Stomach smooth muscle (tissue), 2 donors: ENCODE results near the gene PSME1.

Source experiments
- H3K27ac ChIP-seq: one replicate; pipeline ENCODE4 v1.7.0; 2013; ENCODE audit warnings: mild to moderate bottlenecking, low read length, inconsistent platforms
- H3K27me3 ChIP-seq, 2 donors: one replicate each; pipeline ENCODE4 v1.7.0; 2013; ENCODE audit warnings: low read length in 2 of 2; ENCODE audit not compliant: insufficient read depth in 2 of 2, control insufficient read depth in 1 of 2
- H3K36me3 ChIP-seq, 2 donors: one replicate each; pipeline ENCODE4 v1.7.0; 2013; ENCODE audit warnings: low read length in 2 of 2; ENCODE audit not compliant: control insufficient read depth in 2 of 2, insufficient read depth in 2 of 2
- H3K4me1 ChIP-seq: one replicate; pipeline ENCODE4 v1.7.0; 2013; ENCODE audit warnings: low read length; ENCODE audit not compliant: control insufficient read depth, insufficient read depth
- H3K4me3 ChIP-seq, 2 donors: one replicate each; pipeline ENCODE4 v1.7.0; 2013; ENCODE audit warnings: low read length in 2 of 2
- H3K9ac ChIP-seq, 2 donors: one replicate each; pipeline ENCODE4 v1.7.0; 2013; ENCODE audit warnings: low read length in 2 of 2, mild to moderate bottlenecking in 1 of 2
- H3K9me3 ChIP-seq, 2 donors: one replicate each; pipeline ENCODE4 v1.7.0; 2013; ENCODE audit warnings: low read length in 2 of 2; ENCODE audit not compliant: control insufficient read depth in 2 of 2
- donor health status: healthy.
- donor health status: Pancreatic carcinoma.

The PSME1 gene

DNA sequence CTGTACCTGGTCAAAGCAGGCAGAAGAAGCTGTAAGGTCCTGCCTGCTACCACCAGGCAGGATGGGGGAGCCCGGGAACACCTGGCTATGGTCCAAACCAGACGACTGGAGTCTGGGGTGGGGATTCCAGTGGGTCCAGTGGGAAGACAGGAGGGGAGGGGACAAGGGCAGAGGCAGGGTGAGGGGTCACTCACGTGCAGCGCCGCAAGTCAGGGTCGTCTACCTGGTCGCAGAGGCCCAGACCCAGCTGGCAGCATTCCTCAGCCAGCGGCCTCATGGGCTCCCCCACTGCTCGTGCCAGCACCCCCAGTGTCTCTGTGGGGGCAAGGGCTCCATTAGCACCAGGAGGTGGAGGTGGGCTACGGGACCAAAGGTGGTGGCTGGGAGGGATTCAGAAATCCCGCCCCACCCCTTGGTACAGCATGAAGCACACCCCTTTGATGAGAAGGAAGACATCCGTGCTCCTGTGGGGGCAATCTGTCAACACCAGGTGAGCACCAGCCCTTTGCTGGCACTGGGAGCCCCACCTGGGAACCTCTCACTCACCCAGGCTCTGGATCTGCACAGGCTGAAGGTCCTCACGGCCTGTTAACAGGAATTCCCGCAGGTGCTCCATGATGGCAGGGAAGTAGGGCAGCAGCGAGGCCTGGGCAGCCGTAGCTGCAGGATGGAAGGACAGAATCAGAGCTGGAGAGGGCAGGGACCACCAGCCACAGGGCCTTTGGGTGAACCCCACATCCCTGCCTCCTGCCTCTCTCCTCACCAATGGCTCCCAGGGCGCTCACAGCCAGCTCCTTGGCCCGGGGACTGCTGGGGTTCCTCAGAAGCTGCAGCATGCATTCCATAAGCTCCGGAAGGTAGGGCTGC is 48.3 kb downstream of the PSME1 start:
- no peaks in the 10 kb centered on the region for H3K27me3 ChIP-seq
- H3K27ac ChIP-seq: no peak overlapping the region
- H3K36me3 ChIP-seq: peaks cover 43 to 54% of the 10 kb centered on the region in 2 donors
- peaks cover 21% of the 10 kb centered on the region for H3K4me1 ChIP-seq
- no peak overlapping the region for H3K9ac ChIP-seq
- H3K4me3 ChIP-seq: no peak overlapping the region
- H3K9me3 ChIP-seq: no peaks in the 10 kb centered on the region

DNA sequence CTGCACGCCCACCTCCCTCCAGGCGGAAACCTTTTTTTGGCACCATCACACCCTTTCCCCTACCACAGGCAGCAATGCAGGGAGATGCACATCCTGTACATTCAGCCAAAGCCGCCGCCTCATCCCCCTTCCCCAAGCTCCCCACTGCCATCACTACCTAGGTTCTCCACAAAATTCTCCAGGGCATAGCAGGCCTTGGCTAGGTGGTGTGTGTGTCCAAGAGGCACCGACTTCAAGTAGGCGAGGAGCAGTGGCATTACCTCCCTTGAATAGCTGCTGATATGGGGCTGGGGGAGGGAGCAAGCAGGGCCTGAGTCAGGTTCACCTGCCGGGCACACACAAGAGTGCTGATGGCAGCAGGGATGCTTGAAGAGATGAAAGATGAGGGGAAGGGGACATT is 49.0 kb downstream of the PSME1 start:
- Histone ChIP-seq H3K36me3 (peaks cover 43 to 53% of the 10 kb centered on the region in 2 donors), H3K9me3 (no peaks in the 10 kb centered on the region), H3K4me1 (peaks cover 21% of the 10 kb centered on the region), H3K27me3 (no peaks in the 10 kb centered on the region), H3K9ac (no peak overlapping the region), H3K4me3 (no peak overlapping the region), H3K27ac (no peak overlapping the region)

DNA sequence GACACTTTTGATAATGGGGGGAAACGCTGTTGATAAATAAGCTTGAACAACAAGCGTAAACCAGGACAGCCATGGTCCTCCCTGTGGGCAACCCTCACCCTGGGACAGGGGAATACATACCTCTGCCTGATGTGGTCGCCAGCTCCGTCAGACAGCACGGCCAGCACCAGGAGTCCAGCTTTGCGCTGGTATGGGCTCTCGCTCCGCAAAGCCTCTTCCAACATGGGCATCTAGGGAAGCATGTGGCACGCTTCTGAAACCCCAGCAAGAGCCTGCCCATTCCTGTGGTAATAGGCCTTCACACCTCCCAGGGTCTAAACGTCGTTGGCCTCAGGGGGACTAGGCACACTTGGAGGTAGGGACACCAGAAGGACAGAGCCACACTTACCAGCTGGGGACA is 49.7 kb downstream of the PSME1 start:
- H3K4me3 ChIP-seq: no peak overlapping the region
- no peaks in the 10 kb centered on the region for H3K9me3 ChIP-seq
- H3K27ac ChIP-seq: no peak overlapping the region
- H3K9ac ChIP-seq: no peak overlapping the region
- H3K4me1 ChIP-seq: peaks cover 14% of the 10 kb centered on the region
- H3K27me3 ChIP-seq: no peaks in the 10 kb centered on the region
- peaks cover 43 to 52% of the 10 kb centered on the region in 2 donors for H3K36me3 ChIP-seq

DNA sequence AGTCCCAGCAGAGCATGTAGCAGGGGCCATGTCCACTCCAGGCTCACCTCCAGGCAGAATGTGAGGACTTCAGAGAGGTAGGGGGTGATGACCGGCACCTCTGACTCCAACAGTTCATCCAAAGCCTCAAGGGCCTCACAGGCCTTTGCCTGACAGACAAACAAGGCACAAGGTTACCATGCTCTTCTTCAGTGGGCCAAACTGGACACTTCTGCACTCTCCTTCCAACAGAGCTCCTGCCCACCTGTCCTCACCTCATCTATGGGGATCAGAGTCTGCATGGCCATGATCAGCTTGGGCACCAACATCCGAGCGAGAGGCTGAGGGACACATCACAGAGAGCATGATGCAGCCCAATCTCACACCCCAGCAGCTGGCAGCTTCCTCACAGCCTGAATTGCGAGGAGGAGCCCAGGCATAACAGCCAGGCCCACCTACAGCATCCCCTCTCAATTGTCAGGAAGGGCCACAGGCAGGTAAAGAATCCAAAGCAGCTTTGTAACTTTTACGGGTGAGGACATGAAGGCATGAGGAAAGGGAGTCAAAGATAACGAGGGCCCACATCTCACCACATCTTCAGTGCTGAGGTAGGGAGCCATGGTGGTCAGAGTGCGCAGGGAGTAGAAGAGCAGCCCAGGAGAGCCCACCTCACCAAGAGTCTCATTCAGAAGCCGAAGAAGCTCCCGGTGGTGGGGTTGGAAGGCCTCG is 51.0 kb downstream of the PSME1 start:
- peaks cover 40 to 52% of the 10 kb centered on the region in 2 donors for H3K36me3 ChIP-seq

DNA sequence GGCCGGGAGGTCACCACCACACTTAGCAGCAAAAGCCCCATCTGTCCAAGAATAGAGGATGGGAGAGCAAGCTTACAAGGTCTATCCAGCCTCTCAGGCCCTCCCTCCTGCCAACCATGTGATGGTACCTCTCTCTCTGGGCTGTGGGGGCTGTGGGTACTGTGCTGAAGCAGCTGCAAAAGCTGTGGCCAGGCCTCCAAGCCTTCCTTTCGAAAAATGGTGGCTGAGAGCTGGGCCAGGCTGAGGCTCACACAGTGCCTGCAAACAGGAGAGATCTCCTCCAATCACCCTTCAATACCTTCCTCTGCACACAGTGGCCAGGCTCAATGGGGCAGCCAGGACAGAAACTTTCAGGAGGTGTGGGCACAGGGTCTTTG is 51.5 kb downstream of the PSME1 start:
- H3K4me1 ChIP-seq: peaks cover 17% of the 10 kb centered on the region
- peak overlapping the region; percentile 66 for H3K27ac ChIP-seq
- peaks cover 37 to 51% of the 10 kb centered on the region in 2 donors for H3K36me3 ChIP-seq
- H3K4me3 ChIP-seq: peak overlapping the region; percentile 54 to 82
- H3K9me3 ChIP-seq: no peaks in the 10 kb centered on the region
- H3K27me3 ChIP-seq: no peaks in the 10 kb centered on the region
- H3K9ac ChIP-seq: peak overlapping the region; percentile 61 to 80

More for the DNA sequence above, 51.0 kb downstream of the PSME1 start:
- no peak overlapping the region for H3K4me3 ChIP-seq
- peaks cover 14% of the 10 kb centered on the region for H3K4me1 ChIP-seq
- H3K9me3 ChIP-seq: no peaks in the 10 kb centered on the region
- H3K27me3 ChIP-seq: no peaks in the 10 kb centered on the region
- no peak overlapping the region for H3K27ac ChIP-seq
- H3K9ac ChIP-seq: peak overlapping the region; percentile 25 to 29
